Measurements from ENCODE around the gene SLC16A6.
"Not testable (repeated sequence)": the region's sequence is repeated elsewhere in the genome, so short reads cannot be mapped to it uniquely, and the experiment has no call there.

Gene SLC16A6

GRCh38 chr17:68247445-68248198 is 43.3 kb downstream of the SLC16A6 start, which contains the start of gene AMZ2:
Gene AMZ2 (plus strand): TSS chr17:68248043. CDS start chr17:68250188, 2,145 bp downstream.
- TF ChIP-seq CTCF (IDR thresholded peaks at IDR 0.05; ENCODE audit: low read depth, low read length) = no peak
- no peaks in the 10 kb centered on the region for H3K4me1 ChIP-seq
- DNase-seq = peak; percentile 97
- no peaks in the 10 kb centered on the region for H3K27me3 ChIP-seq
- no peaks in the 10 kb centered on the region for H3K9me3 ChIP-seq
- H3K36me3 ChIP-seq = no peaks in the 10 kb centered on the region
- H3K4me3 ChIP-seq (ENCODE audit: low read depth, low read length) = peak within 1 kb of the TSS; percentile 77

- Histone ChIP-seq H3K36me3 (no peaks in the 10 kb centered on the region), H3K27me3 (no peaks in the 10 kb centered on the region), H3K9me3 (no peaks in the 10 kb centered on the region), H3K4me1 (no peaks in the 10 kb centered on the region), H3K4me3 (ENCODE audit: low read depth, low read length) (no peak overlapping the region)
- no peak for TF ChIP-seq CTCF (IDR thresholded peaks at IDR 0.05; ENCODE audit: low read depth, low read length)
- DNase-seq = no peak
Measured at GRCh38 chr17:68246271-68247028, 44.5 kb downstream of the SLC16A6 start.

- H3K4me3 ChIP-seq (ENCODE audit: low read depth, low read length) = no peak overlapping the region
- H3K36me3 ChIP-seq = no peaks in the 10 kb centered on the region
- no peak for TF ChIP-seq CTCF (IDR thresholded peaks at IDR 0.05; ENCODE audit: low read depth, low read length)
- no peaks in the 10 kb centered on the region for H3K27me3 ChIP-seq
- no peaks in the 10 kb centered on the region for H3K9me3 ChIP-seq
- DNase-seq = no peak
- H3K4me1 ChIP-seq = no peaks in the 10 kb centered on the region
Measured at GRCh38 chr17:68239632-68240366, 51.1 kb downstream of the SLC16A6 start.

- Histone ChIP-seq H3K4me3 (ENCODE audit: low read depth, low read length) (no peak overlapping the region), H3K4me1 (no peaks in the 10 kb centered on the region)
Measured at GRCh38 chr17:68238871-68239253, 52.1 kb downstream of the SLC16A6 start.

GRCh38 chr17:68238164-68238870 is 52.6 kb downstream of the SLC16A6 start:
- DNase-seq = no peak
- no peak for TF ChIP-seq CTCF (IDR thresholded peaks at IDR 0.05; ENCODE audit: low read depth, low read length)
- H3K36me3 ChIP-seq = no peaks in the 10 kb centered on the region
- H3K27me3 ChIP-seq = no peaks in the 10 kb centered on the region
- no peaks in the 10 kb centered on the region for H3K4me1 ChIP-seq
- no peak overlapping the region for H3K4me3 ChIP-seq (ENCODE audit: low read depth, low read length)
- H3K9me3 ChIP-seq = no peaks in the 10 kb centered on the region

More at GRCh38 chr17:68238871-68239253, 52.1 kb downstream of the SLC16A6 start:
- H3K36me3 ChIP-seq = no peaks in the 10 kb centered on the region
- no peak for TF ChIP-seq CTCF (IDR thresholded peaks at IDR 0.05; ENCODE audit: low read depth, low read length)
- H3K27me3 ChIP-seq = no peaks in the 10 kb centered on the region
- H3K9me3 ChIP-seq = no peaks in the 10 kb centered on the region
- no peak for DNase-seq

GRCh38 chr17:68237369-68238163 is 53.4 kb downstream of the SLC16A6 start:
- H3K4me3 ChIP-seq (ENCODE audit: low read depth, low read length); H3K27me3 ChIP-seq; H3K9me3 ChIP-seq; H3K36me3 ChIP-seq; DNase-seq; H3K4me1 ChIP-seq: not testable (repeated sequence)

GRCh38 chr17:68235336-68235791 is 55.6 kb downstream of the SLC16A6 start:
- H3K9me3 ChIP-seq; H3K4me3 ChIP-seq (ENCODE audit: low read depth, low read length); H3K4me1 ChIP-seq; H3K27me3 ChIP-seq; H3K36me3 ChIP-seq; DNase-seq: not testable (repeated sequence)

- DNase-seq, H3K4me1 ChIP-seq: not testable (repeated sequence)
Measured at GRCh38 chr17:68234726-68235335, 56.1 kb downstream of the SLC16A6 start.

More at GRCh38 chr17:68234726-68235335, 56.1 kb downstream of the SLC16A6 start:
- H3K27me3 ChIP-seq; H3K36me3 ChIP-seq; H3K9me3 ChIP-seq; H3K4me3 ChIP-seq (ENCODE audit: low read depth, low read length): not testable (repeated sequence)
